HG03378 (cell line): ENCODE measurements around the gene CDC42SE2.

Experiments used
- ATAC-seq: cut with Tn5 transposase; IDR thresholded peaks from one replicate; pipeline ENCODE4 v1.9.1; 2021; ENCODE audit warnings: mild to moderate bottlenecking, moderate library complexity; ENCODE audit not compliant: unreplicated experiment

The CDC42SE2 gene

GRCh38 chr5:131423056-131423455, 159.2 kb downstream of the CDC42SE2 start:
- no peak for ATAC-seq

GRCh38 chr5:131426011-131426410, 162.2 kb downstream of the CDC42SE2 start:
- ATAC-seq, result no peak

GRCh38 chr5:131430794-131431193, 166.9 kb downstream of the CDC42SE2 start:
- ATAC-seq, result no peak

GRCh38 chr5:131431794-131432193, 167.9 kb downstream of the CDC42SE2 start:
- ATAC-seq, result no peak

GRCh38 chr5:131433109-131433508, 169.3 kb downstream of the CDC42SE2 start:
- ATAC-seq, result no peak

- ATAC-seq, result no peak
Measured at GRCh38 chr5:131436081-131436480, 172.2 kb downstream of the CDC42SE2 start.

- no peak for ATAC-seq
Measured at GRCh38 chr5:131441184-131441583, 177.3 kb downstream of the CDC42SE2 start.
